Adrenal gland (tissue), 12 donors: ENCODE measurements around the gene HHATL. TPM values are rescaled to one million over a fixed set of nuclear protein-coding genes. Genes with fewer than 3 reads are reported as not detected.

Experiments
- DNase-seq, 7 donors: peaks; one replicate each; pipeline ENCODE4 v3.0.0-alpha.2; 2019 to 2020
- H3K27ac ChIP-seq, 5 donors: fragments of 200-600 bp; sonication (generic) in 4 of 5; 1 replicate in 3 of 5; 2 replicates in 2 of 5; pipeline versions ENCODE4 v1.5.1 to v1.8.0; 2016 to 2020; ENCODE audit warnings: mild to moderate bottlenecking in 1 of 5
- H3K27me3 ChIP-seq: fragments of 200-600 bp; 2 replicates; pipeline ENCODE4 v1.8.0; 2021
- H3K36me3 ChIP-seq, 2 donors: fragments of 200-600 bp; replicated peaks in 1 of 2; 1 replicate in 1 of 2; 2 replicates in 1 of 2; pipeline versions ENCODE4 v1.5.1 to v1.8.0; 2018 to 2022
- H3K4me1 ChIP-seq, 2 donors: fragments of 200-600 bp; replicated peaks in 1 of 2; 1 replicate in 1 of 2; 2 replicates in 1 of 2; pipeline versions ENCODE4 v1.5.1 to v1.8.0; 2018 to 2021
- H3K4me3 ChIP-seq, 4 donors: fragments of 200-600 bp; sonication (generic) in 3 of 4; one replicate each; pipeline ENCODE4 v1.5.1; 2016 to 2018
- H3K9me3 ChIP-seq, 3 donors: fragments of 200-600 bp; sonication (generic) in 1 of 3; replicated peaks in 1 of 3; 1 replicate in 2 of 3; 2 replicates in 1 of 3; pipeline versions ENCODE4 v1.5.1 to v1.8.0; 2016 to 2021
- POLR2A ChIP-seq, 2 donors: fragments of 450-650 bp; IDR thresholded peaks; one replicate each; pipeline ENCODE4 v1.6.1; 2017; ENCODE audit warnings: antibody characterized with exemption in 2 of 2, mild to moderate bottlenecking in 2 of 2, moderate library complexity in 1 of 2
- WGBS, 4 donors: extraction: QIAGEN DNeasy Blood & Tissue Kit in 2 of 4; methylation state at CpG; one replicate each; pipeline versions ENCODE4 v1.1.5 to v1.1.7; 2013 to 2017; 5-methylcytosine and 5-hydroxymethylcytosine counted together
- intact Hi-C, 2 donors: fragments of 100-400 bp; cut with DNase I; formaldehyde crosslinking; loops; one replicate each; pipeline versions ENCODE4 v1.14.1 to v1.15.0; 2022 to 2023
- polyA plus RNA-seq, 3 donors: library from polyadenylated mRNA; stranded (reverse); fragments of 200-250 nt in 2 of 3; fragments of 350-450 nt in 1 of 3; fragmentation: Illumina TruSeq in 1 of 3; extraction: RNeasy Lipid Tissue Mini Kit (QIAGEN cat#74804) in 1 of 3; gene quantifications; one replicate each; pipeline ENCODE4 v1.2.3, GENCODE V29; 2013 to 2014
- total RNA-seq, 9 donors: library from RNA; depleted of rRNA in 4 of 9; stranded (reverse); fragments of >200 nt in 4 of 9; fragments of 120-200 nt in 1 of 9; fragmentation: NEBNext Ultra II Directional in 1 of 9; extraction: Animal tissue kit (Norgen Biotek cat#: 25700) in 1 of 9; gene quantifications; one replicate each; pipeline versions ENCODE4 v1.1.0 to v1.2.4, GENCODE V29; 2013 to 2023
- TF ChIP-seq, protein P1 (sequence below), 6 experiments: fragments of 450-650 bp in 4 of 6; fragments of 200-600 bp in 2 of 6; sonication (generic) in 1 of 6; IDR thresholded peaks; 1 replicate in 5 of 6; 2 replicates in 1 of 6; pipeline versions ENCODE4 v1.5.1 to v1.8.0; 2016 to 2021; ENCODE audit warnings: antibody characterized with exemption in 6 of 6, mild to moderate bottlenecking in 2 of 6, moderate library complexity in 1 of 6
- donor health status: healthy with polysubstance abuse.
- donor health status: Bipolar disorder and iron deficiency.
- donor health status: DM: yes; HTN: yes; CAD: no.
- donor health status: DM: no; HTN: no; CAD: no.
- donor health status: DM: no; HTN: no; CAD: no.
- donor health status: DM: yes; HTN: yes; CAD: no.

The HHATL gene
- total and polyA plus RNA-seq, 12 donors, result 0.18 to 4.5 (median 0.73) TPM; not detected in 2

- TF ChIP-seq, protein P1, sequence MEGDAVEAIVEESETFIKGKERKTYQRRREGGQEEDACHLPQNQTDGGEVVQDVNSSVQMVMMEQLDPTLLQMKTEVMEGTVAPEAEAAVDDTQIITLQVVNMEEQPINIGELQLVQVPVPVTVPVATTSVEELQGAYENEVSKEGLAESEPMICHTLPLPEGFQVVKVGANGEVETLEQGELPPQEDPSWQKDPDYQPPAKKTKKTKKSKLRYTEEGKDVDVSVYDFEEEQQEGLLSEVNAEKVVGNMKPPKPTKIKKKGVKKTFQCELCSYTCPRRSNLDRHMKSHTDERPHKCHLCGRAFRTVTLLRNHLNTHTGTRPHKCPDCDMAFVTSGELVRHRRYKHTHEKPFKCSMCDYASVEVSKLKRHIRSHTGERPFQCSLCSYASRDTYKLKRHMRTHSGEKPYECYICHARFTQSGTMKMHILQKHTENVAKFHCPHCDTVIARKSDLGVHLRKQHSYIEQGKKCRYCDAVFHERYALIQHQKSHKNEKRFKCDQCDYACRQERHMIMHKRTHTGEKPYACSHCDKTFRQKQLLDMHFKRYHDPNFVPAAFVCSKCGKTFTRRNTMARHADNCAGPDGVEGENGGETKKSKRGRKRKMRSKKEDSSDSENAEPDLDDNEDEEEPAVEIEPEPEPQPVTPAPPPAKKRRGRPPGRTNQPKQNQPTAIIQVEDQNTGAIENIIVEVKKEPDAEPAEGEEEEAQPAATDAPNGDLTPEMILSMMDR (IDR thresholded peaks at IDR 0.05), result no peak
- TF ChIP-seq POLR2A (IDR thresholded peaks at IDR 0.05), result no peak
- WGBS, 4 donors, result 43 to 70% (median 53%) methylated on average over 1 of the region's 1 CpG
- no peak overlapping the region for H3K27ac ChIP-seq
- no peaks in the 10 kb centered on the region for H3K9me3 ChIP-seq
- no peak overlapping the region for H3K4me3 ChIP-seq
- intact Hi-C loops, result no loop called here
- DNase-seq, result peak in 2 of 7 donors; percentile 15 to 45
- H3K36me3 ChIP-seq, result no peaks in the 10 kb centered on the region
- H3K4me1 ChIP-seq, result no peaks in the 10 kb centered on the region
- H3K27me3 ChIP-seq, result no peaks in the 10 kb centered on the region
These were observed 33.5 kb upstream of the HHATL start for GRCh38 chr3:42736081-42736480.

DNA sequence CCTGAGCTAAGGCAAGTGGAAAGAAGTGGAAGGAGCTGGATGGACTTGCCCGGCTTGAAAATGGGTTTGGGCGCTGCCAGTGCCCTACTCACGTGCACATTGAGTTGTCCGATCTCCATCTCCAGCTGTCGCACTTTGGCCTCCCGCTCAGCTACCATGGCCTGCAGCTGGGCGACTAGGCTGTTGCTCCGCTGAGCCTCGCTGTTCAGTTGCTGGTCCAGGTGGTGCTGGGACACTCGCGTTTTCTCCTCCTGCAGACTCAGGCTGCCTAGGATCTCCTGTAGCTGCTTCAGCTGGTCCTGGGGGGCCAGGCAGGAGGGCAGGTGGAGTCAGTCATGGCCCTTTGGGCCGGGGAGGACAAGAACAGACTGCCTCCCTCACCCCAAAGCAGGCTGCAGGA is 33.0 kb upstream of the HHATL start:
- no peak for DNase-seq
- H3K36me3 ChIP-seq, result no peaks in the 10 kb centered on the region
- intact Hi-C loops, result no loop called here
- no peaks in the 10 kb centered on the region for H3K27me3 ChIP-seq
- H3K9me3 ChIP-seq, result no peaks in the 10 kb centered on the region
- no peaks in the 10 kb centered on the region for H3K4me1 ChIP-seq
- no peak overlapping the region for H3K27ac ChIP-seq
- TF ChIP-seq, protein P1 (IDR thresholded peaks at IDR 0.05), result no peak
- TF ChIP-seq POLR2A (IDR thresholded peaks at IDR 0.05), result no peak
- 90 to 97% (median 95%) methylated on average over 9 to 12 of the region's 12 CpGs for WGBS, 4 donors
- H3K4me3 ChIP-seq, result no peak overlapping the region

- no peaks in the 10 kb centered on the region for H3K9me3 ChIP-seq
- no peak for TF ChIP-seq POLR2A (IDR thresholded peaks at IDR 0.05)
- TF ChIP-seq, protein P1 (IDR thresholded peaks at IDR 0.05), result no peak
These were observed 32.4 kb upstream of the HHATL start for GRCh38 chr3:42735019-42735418.

GRCh38 chr3:42734263-42734860 is 31.8 kb upstream of the HHATL start:
- TF ChIP-seq, protein P1 (IDR thresholded peaks at IDR 0.05), result no peak
- no peak for TF ChIP-seq POLR2A (IDR thresholded peaks at IDR 0.05)
- no peak for DNase-seq
- H3K27me3 ChIP-seq, result no peaks in the 10 kb centered on the region
- no peaks in the 10 kb centered on the region for H3K36me3 ChIP-seq
- H3K4me3 ChIP-seq, result no peak overlapping the region
- H3K4me1 ChIP-seq, result no peaks in the 10 kb centered on the region
- intact Hi-C loops, result no loop called here
- no peak overlapping the region for H3K27ac ChIP-seq
- H3K9me3 ChIP-seq, result no peaks in the 10 kb centered on the region
- WGBS, 4 donors, result 82 to 100% (median 88%) methylated on average over 1 to 6 of the region's 6 CpGs

More at GRCh38 chr3:42735019-42735418, 32.4 kb upstream of the HHATL start:
- H3K4me3 ChIP-seq, result no peak overlapping the region
- H3K27me3 ChIP-seq, result no peaks in the 10 kb centered on the region
- no peaks in the 10 kb centered on the region for H3K36me3 ChIP-seq
- H3K4me1 ChIP-seq, result no peaks in the 10 kb centered on the region
- 81 to 88% (median 82%) methylated on average over 8 of the region's 8 CpGs for WGBS, 4 donors
- intact Hi-C loops, result no loop called here
- H3K27ac ChIP-seq, result no peak overlapping the region
- no peak for DNase-seq
